Astrocyte (in vitro differentiated cells and primary cell): ENCODE data around the gene JAGN1. TPM values are rescaled to one million over a fixed set of nuclear protein-coding genes. Genes with fewer than 3 reads are reported as not detected.

Experiments used
- DNase-seq: peaks from one replicate; pipeline ENCODE4 v3.0.0-alpha.2; 2010; ENCODE audit warnings: low read depth
- FAIRE-seq: peaks from 2 replicates; lab custom pipeline; 2011; peaks lifted over from hg19 to GRCh38; lab: Jason Lieb, UNC
- H2AFZ ChIP-seq: 2 replicates; pipeline ENCODE4 v1.6.0; 2012; ENCODE audit warnings: low read depth, low read length, inconsistent platforms
- H3K27ac ChIP-seq: 2 replicates; pipeline ENCODE4 v1.5.1; 2011; ENCODE audit warnings: low read depth, low read length, inconsistent platforms
- H3K27me3 ChIP-seq: 2 replicates; pipeline ENCODE4 v1.6.0; 2011; ENCODE audit warnings: low read length, inconsistent platforms; ENCODE audit not compliant: insufficient read depth
- H3K36me3 ChIP-seq: 2 replicates; pipeline ENCODE4 v1.5.1; 2011; ENCODE audit warnings: low read length, inconsistent platforms; ENCODE audit not compliant: insufficient read depth
- H3K4me1 ChIP-seq: 2 replicates; pipeline ENCODE4 v1.5.1; 2011; ENCODE audit warnings: low read length, inconsistent platforms; ENCODE audit not compliant: insufficient read depth
- H3K4me2 ChIP-seq: 2 replicates; pipeline ENCODE4 v1.6.0; 2012; ENCODE audit warnings: low read length, inconsistent platforms
- H3K4me3 ChIP-seq: 2 replicates; pipeline ENCODE4 v1.5.1; 2011; ENCODE audit warnings: low read depth, mild to moderate bottlenecking, low read length, inconsistent platforms; ENCODE audit not compliant: insufficient read depth
- H3K79me2 ChIP-seq: 2 replicates; pipeline ENCODE4 v1.6.0; 2012; ENCODE audit warnings: mild to moderate bottlenecking, low read length, inconsistent platforms; ENCODE audit not compliant: insufficient read depth
- H3K9ac ChIP-seq: 2 replicates; pipeline ENCODE4 v1.6.0; 2012; ENCODE audit warnings: mild to moderate bottlenecking, low read length, inconsistent platforms
- H3K9me3 ChIP-seq: 2 replicates; pipeline ENCODE4 v1.5.1; 2012; ENCODE audit warnings: low read depth, mild to moderate bottlenecking, low read length, inconsistent platforms; ENCODE audit not compliant: insufficient read depth
- H4K20me1 ChIP-seq: 2 replicates; pipeline ENCODE4 v1.6.0; 2012; ENCODE audit warnings: low read length, inconsistent platforms; ENCODE audit not compliant: insufficient read depth
- H3K27ac Mint-ChIP-seq: one replicate; pipeline ENCODE4 v1.8.0; 2021; ENCODE audit warnings: mild to moderate bottlenecking, mixed read lengths; ENCODE audit not compliant: unreplicated experiment
- H3K27me3 Mint-ChIP-seq: one replicate; pipeline ENCODE4 v1.8.0; 2021; ENCODE audit warnings: low read depth, mixed read lengths; ENCODE audit not compliant: unreplicated experiment
- H3K36me3 Mint-ChIP-seq: one replicate; pipeline ENCODE4 v1.8.0; 2021; ENCODE audit warnings: low read depth, mixed read lengths; ENCODE audit not compliant: unreplicated experiment
- H3K4me1 Mint-ChIP-seq: one replicate; pipeline ENCODE4 v1.8.0; 2021; ENCODE audit warnings: low read depth, mixed read lengths; ENCODE audit not compliant: unreplicated experiment
- H3K4me3 Mint-ChIP-seq: one replicate; pipeline ENCODE4 v1.8.0; 2021; ENCODE audit warnings: mild to moderate bottlenecking, moderate library complexity, mixed read lengths; ENCODE audit not compliant: unreplicated experiment
- H3K9me3 Mint-ChIP-seq: one replicate; pipeline ENCODE4 v1.8.0; 2021; ENCODE audit warnings: mild to moderate bottlenecking, mixed read lengths; ENCODE audit not compliant: unreplicated experiment
- EZH2 ChIP-seq: IDR thresholded peaks from 2 replicates; pipeline ENCODE4 v1.6.1; 2012; ENCODE audit warnings: mild to moderate bottlenecking, low read length, inconsistent platforms; ENCODE audit not compliant: insufficient read depth
- total RNA-seq: library from RNA; stranded (reverse); gene quantifications from 2 replicates; pipeline ENCODE4 v1.2.1, GENCODE V29; 2021
- TF ChIP-seq, protein P1 (sequence below): IDR thresholded peaks from 2 replicates; pipeline ENCODE4 v1.5.1; 2011; ENCODE audit warnings: low read depth, mild to moderate bottlenecking, inconsistent platforms, low read length, moderate library complexity; ENCODE audit not compliant: insufficient read depth

The JAGN1 gene
- total RNA-seq, 1 donor from 2014 or later = 31.7 TPM

- H3K4me3 ChIP-seq = no peak overlapping the region
- H3K9ac ChIP-seq = no peak overlapping the region
- no peaks in the 10 kb centered on the region for H3K9me3 ChIP-seq
- Mint-ChIP-seq H3K9me3 (no peaks in the 10 kb centered on the region), H3K27ac (peak overlapping the region; percentile 16), H3K4me1 (peaks cover 36% of the 10 kb centered on the region), H3K36me3 (peaks cover 16% of the 10 kb centered on the region), H3K27me3 (no peaks in the 10 kb centered on the region), H3K4me3 (no peak overlapping the region)
- peaks cover 10% of the 10 kb centered on the region for H3K79me2 ChIP-seq
- FAIRE-seq = no peak
- H4K20me1 ChIP-seq = peaks cover 28% of the 10 kb centered on the region
- no peaks in the 10 kb centered on the region for H3K27me3 ChIP-seq
- no peak for TF ChIP-seq EZH2
- TF ChIP-seq, protein P1, sequence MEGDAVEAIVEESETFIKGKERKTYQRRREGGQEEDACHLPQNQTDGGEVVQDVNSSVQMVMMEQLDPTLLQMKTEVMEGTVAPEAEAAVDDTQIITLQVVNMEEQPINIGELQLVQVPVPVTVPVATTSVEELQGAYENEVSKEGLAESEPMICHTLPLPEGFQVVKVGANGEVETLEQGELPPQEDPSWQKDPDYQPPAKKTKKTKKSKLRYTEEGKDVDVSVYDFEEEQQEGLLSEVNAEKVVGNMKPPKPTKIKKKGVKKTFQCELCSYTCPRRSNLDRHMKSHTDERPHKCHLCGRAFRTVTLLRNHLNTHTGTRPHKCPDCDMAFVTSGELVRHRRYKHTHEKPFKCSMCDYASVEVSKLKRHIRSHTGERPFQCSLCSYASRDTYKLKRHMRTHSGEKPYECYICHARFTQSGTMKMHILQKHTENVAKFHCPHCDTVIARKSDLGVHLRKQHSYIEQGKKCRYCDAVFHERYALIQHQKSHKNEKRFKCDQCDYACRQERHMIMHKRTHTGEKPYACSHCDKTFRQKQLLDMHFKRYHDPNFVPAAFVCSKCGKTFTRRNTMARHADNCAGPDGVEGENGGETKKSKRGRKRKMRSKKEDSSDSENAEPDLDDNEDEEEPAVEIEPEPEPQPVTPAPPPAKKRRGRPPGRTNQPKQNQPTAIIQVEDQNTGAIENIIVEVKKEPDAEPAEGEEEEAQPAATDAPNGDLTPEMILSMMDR = no peak
- H3K4me2 ChIP-seq = no peak overlapping the region
- H2AFZ ChIP-seq = no peak overlapping the region
- H3K36me3 ChIP-seq = peaks cover 9% of the 10 kb centered on the region
- DNase-seq = peak; percentile 53
- no peak overlapping the region for H3K27ac ChIP-seq
- peaks cover 19% of the 10 kb centered on the region for H3K4me1 ChIP-seq
Measured at GRCh38 chr3:9897408-9898372, 7.3 kb downstream of the JAGN1 start.

DNA sequence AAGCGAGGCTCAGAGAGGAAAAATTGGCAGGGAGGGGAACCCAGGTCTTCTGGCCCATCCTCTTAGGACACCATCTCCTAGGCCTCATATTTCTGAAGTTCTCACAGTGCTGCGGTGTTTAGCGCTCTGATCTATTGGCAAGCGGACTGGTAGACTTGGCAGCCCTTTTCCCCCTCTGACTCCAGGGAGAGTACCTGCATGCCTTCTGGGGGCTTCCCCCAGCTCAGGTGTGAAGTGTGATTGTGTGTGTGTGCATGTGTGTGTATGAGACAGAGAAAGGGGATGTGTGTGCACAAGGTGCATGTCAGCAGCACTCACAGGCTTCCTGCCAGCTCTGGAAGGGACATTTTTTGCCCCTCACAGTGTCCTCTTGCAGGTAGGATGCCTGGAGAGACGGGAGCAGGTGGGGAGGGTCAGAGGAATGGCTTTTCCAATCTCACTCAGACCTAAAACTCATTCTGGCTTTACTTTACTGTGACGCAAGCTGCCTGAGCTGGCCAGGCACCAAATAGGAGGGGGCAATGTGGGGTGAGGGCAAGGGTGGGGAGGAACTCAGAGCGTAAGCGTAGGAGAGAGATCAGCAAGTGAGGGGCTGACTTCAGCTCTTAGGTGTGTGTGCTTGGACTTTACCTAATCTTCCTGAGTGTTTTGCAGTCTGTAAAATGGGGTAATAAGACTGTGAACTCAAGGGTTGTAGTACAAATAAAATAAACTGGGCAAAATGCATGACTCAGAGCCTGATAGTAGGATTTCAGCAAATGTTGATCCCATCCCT, 8.2 kb downstream of the JAGN1 start:
- peaks cover 5% of the 10 kb centered on the region for H3K79me2 ChIP-seq
- no peak overlapping the region for H2AFZ ChIP-seq
- no peak overlapping the region for H3K4me3 Mint-ChIP-seq
- H4K20me1 ChIP-seq = peaks cover 21% of the 10 kb centered on the region
- H3K27ac Mint-ChIP-seq = no peak overlapping the region
- FAIRE-seq (no peak), DNase-seq (no peak)
- no peak overlapping the region for H3K4me3 ChIP-seq
- no peak overlapping the region for H3K27ac ChIP-seq
- no peaks in the 10 kb centered on the region for H3K27me3 ChIP-seq
- peaks cover 24% of the 10 kb centered on the region for H3K4me1 ChIP-seq
- peaks cover 9% of the 10 kb centered on the region for H3K36me3 Mint-ChIP-seq
- peaks cover 3% of the 10 kb centered on the region for H3K36me3 ChIP-seq
- H3K27me3 Mint-ChIP-seq = no peaks in the 10 kb centered on the region
- no peak overlapping the region for H3K9ac ChIP-seq
- H3K9me3 Mint-ChIP-seq = no peaks in the 10 kb centered on the region
- H3K4me2 ChIP-seq = no peak overlapping the region
- H3K4me1 Mint-ChIP-seq = peaks cover 45% of the 10 kb centered on the region
- TF ChIP-seq, protein P1 = no peak
- TF ChIP-seq EZH2 = no peak
- H3K9me3 ChIP-seq = no peaks in the 10 kb centered on the region
